Measurements from ENCODE around the gene ZDHHC24. TPM values are rescaled to one million over a fixed set of nuclear protein-coding genes. Genes with fewer than 3 reads are reported as not detected.
A peak's percentile ranks its signal among the peaks of the same experiment; 100 is the strongest.

The ZDHHC24 gene
- total and polyA plus RNA-seq, 2 experiments from 2014 or later = 5.6 to 13.1 TPM

DNA sequence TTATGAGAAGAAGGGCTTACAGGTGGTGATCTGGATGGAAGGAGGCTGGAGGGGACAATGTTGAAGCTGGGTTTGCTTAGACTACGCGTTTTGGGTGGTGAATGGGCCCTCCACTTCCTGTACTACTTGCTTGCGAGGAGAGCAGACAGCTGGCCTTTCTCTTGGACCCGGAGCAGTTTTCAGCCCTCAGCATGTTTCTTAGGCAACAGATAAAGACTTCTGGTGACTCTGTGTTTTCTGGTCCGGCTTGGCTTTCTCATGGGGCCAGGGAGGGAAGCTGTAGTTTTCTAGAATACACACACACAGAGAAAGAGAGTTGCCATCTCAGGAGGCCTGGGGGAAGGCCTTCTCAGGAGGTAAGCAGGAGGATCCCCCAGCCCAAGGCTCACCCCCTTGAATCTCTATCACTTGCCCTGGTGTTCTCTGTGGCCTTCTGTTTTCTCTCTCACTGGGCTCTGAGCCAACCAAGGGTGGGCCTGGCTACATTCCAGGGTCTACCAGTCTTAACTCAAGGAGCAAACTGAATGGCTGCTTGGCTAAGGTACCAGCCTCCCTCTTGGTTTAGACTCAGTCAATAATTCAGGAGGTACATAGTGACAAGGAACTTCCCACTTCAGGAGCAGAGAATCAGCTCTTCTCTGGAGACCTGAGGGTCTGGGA lies 49.5 kb upstream of the ZDHHC24 start (continued):
- TF ChIP-seq, protein P1, sequence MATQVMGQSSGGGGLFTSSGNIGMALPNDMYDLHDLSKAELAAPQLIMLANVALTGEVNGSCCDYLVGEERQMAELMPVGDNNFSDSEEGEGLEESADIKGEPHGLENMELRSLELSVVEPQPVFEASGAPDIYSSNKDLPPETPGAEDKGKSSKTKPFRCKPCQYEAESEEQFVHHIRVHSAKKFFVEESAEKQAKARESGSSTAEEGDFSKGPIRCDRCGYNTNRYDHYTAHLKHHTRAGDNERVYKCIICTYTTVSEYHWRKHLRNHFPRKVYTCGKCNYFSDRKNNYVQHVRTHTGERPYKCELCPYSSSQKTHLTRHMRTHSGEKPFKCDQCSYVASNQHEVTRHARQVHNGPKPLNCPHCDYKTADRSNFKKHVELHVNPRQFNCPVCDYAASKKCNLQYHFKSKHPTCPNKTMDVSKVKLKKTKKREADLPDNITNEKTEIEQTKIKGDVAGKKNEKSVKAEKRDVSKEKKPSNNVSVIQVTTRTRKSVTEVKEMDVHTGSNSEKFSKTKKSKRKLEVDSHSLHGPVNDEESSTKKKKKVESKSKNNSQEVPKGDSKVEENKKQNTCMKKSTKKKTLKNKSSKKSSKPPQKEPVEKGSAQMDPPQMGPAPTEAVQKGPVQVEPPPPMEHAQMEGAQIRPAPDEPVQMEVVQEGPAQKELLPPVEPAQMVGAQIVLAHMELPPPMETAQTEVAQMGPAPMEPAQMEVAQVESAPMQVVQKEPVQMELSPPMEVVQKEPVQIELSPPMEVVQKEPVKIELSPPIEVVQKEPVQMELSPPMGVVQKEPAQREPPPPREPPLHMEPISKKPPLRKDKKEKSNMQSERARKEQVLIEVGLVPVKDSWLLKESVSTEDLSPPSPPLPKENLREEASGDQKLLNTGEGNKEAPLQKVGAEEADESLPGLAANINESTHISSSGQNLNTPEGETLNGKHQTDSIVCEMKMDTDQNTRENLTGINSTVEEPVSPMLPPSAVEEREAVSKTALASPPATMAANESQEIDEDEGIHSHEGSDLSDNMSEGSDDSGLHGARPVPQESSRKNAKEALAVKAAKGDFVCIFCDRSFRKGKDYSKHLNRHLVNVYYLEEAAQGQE (IDR thresholded peaks at IDR 0.05; ENCODE audit: unreplicated experiment) = no peak
- TF ChIP-seq EZH2 (IDR thresholded peaks at IDR 0.05; ENCODE audit: low read depth, unreplicated experiment) = no peak
- TF ChIP-seq STAT1 (IDR thresholded peaks at IDR 0.05; ENCODE audit: unreplicated experiment) = no peak
- TF ChIP-seq NANOG (IDR thresholded peaks at IDR 0.05; ENCODE audit: borderline replicate concordance) = no peak

DNA sequence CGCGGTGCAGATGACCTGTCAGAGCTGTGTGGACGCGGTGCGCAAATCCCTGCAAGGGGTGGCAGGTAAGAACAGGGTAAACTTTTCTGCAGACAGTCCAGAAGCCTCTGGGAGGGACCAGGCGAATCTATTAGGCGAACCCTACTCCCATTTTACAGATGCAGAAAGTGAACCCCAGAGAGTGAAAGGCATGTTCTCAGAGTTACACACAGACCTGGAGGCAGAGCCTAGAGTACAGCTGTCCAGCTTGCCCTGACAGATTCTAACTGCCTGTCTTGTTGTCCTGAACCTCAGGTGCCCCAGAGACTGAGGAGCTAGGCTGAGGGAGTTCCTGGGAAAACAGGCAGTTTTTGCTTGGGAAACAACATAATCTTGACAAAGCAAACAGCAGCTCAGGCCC lies 47.8 kb upstream of the ZDHHC24 start:
- Mint-ChIP-seq H3K9me3 (peaks cover 31% of the 10 kb centered on the region), H3K4me1 (peaks cover 12% of the 10 kb centered on the region), H3K27me3 (ENCODE audit: insufficient read depth, low read depth, poor library complexity) (peaks cover 20% of the 10 kb centered on the region), H3K4me3 (peak overlapping the region; percentile 97), H3K36me3 (ENCODE audit: low read depth) (peaks cover 15% of the 10 kb centered on the region; the same call in 2 of the 3 replicates), H3K27ac (no peak overlapping the region)
- no peak for TF ChIP-seq STAT1 (IDR thresholded peaks at IDR 0.05; ENCODE audit: unreplicated experiment)
- no peak for TF ChIP-seq EZH2 (IDR thresholded peaks at IDR 0.05; ENCODE audit: low read depth, unreplicated experiment)
- TF ChIP-seq ZNF331 (CRISPR knock-in tag; IDR thresholded peaks at IDR 0.05; ENCODE audit: low read depth) = no peak
- TF ChIP-seq JUNB (IDR thresholded peaks at IDR 0.05; ENCODE audit: unreplicated experiment) = no peak
- no peak for TF ChIP-seq ZNF114 (CRISPR knock-in tag; IDR thresholded peaks at IDR 0.05)
- no peak for TF ChIP-seq EZH2phosphoT487 (IDR thresholded peaks at IDR 0.05; ENCODE audit: unreplicated experiment)
- TF ChIP-seq NANOG (IDR thresholded peaks at IDR 0.05; ENCODE audit: borderline replicate concordance) = no peak
- TF ChIP-seq, protein P1 (IDR thresholded peaks at IDR 0.05; ENCODE audit: unreplicated experiment) = no peak
- TF ChIP-seq POLR2AphosphoS5 (IDR thresholded peaks at IDR 0.05; ENCODE audit: low read depth) = no peak
- TF ChIP-seq CREB1 (CRISPR knock-in tag; IDR thresholded peaks at IDR 0.05; ENCODE audit: low read depth) = no peak
- TF ChIP-seq, protein P2, sequence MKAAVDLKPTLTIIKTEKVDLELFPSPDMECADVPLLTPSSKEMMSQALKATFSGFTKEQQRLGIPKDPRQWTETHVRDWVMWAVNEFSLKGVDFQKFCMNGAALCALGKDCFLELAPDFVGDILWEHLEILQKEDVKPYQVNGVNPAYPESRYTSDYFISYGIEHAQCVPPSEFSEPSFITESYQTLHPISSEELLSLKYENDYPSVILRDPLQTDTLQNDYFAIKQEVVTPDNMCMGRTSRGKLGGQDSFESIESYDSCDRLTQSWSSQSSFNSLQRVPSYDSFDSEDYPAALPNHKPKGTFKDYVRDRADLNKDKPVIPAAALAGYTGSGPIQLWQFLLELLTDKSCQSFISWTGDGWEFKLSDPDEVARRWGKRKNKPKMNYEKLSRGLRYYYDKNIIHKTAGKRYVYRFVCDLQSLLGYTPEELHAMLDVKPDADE (IDR thresholded peaks at IDR 0.05) = no peak
- Histone ChIP-seq H3K36me3 (ENCODE audit: insufficient read depth) (no peaks in the 10 kb centered on the region; the same call in 1 of the 2 replicates), H3K27ac (ENCODE audit: low read depth) (no peak overlapping the region), H2AFZ (no peak overlapping the region; the same call in 1 of the 2 replicates), H3K4me2 (peak overlapping the region; percentile 84), H3K9me2 (ENCODE audit: insufficient read depth) (no peaks in the 10 kb centered on the region), H3K4me3 (peak overlapping the region; percentile 67), H4K20me1 (replicated peaks; ENCODE audit: insufficient read depth) (no peaks in the 10 kb centered on the region), H3K27me3 (ENCODE audit: insufficient read depth) (0 out of 2 replicates have a peak, but pooled peaks cover 7% of the 10 kb centered on the region), H3K4me1 (ENCODE audit: insufficient read depth) (peaks cover 10% of the 10 kb centered on the region; the same call in 1 of the 2 replicates), H3F3A (replicated peaks; ENCODE audit: low read depth) (0 out of 2 replicates have a peak, but pooled peaks cover 10% of the 10 kb centered on the region), H3K79me2 (replicated peaks; ENCODE audit: insufficient read depth) (no peaks in the 10 kb centered on the region; the same call in 1 of the 2 replicates)
- no peak for ATAC-seq
- no peak for DNase-seq (ENCODE audit: low spot score)
